Inferior parietal cortex (tissue), 1 donor: Measurements from ENCODE around the gene WFDC8.
"Not testable (repeated sequence)": the region's sequence is repeated elsewhere in the genome, so short reads cannot be mapped to it uniquely, and the experiment has no call there.

Source experiments
- DNase-seq: peaks from one replicate; pipeline ENCODE4 v3.0.0-alpha.2; 2016; ENCODE audit errors: extremely low spot score

The WFDC8 gene

GRCh38 chr20:45579184-45579583, at the start of gene WFDC8:
Gene WFDC8, minus strand, starts transcription at chr20:45579284. Its CDS starts 37 bp downstream, at chr20:45579247.
- no peak for DNase-seq

GRCh38 chr20:45626540-45626939, 47.5 kb upstream of the WFDC8 start:
- no peak for DNase-seq

GRCh38 chr20:45621593-45621992, 42.5 kb upstream of the WFDC8 start:
- DNase-seq = no peak

DNA sequence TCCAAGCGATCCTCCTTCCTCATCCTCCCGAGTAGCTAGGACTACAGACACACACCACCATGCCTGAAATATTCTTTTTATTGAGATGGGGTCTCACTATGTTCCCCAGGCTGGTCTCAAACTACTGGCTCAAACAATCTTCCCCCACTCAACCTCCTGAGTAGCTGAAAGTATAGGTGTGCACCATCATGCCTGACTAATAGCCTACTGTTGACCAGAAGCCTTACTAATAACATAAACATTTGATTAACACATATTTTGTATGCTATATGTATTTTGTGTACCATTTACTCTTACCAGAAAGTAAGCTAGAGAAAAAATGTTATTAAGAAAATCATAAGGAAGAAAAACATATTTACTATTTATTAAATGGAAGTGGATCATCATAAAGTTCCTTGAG, 38.5 kb upstream of the WFDC8 start:
- DNase-seq = no peak

GRCh38 chr20:45612314-45612713, 33.2 kb upstream of the WFDC8 start:
- DNase-seq = no peak

DNA sequence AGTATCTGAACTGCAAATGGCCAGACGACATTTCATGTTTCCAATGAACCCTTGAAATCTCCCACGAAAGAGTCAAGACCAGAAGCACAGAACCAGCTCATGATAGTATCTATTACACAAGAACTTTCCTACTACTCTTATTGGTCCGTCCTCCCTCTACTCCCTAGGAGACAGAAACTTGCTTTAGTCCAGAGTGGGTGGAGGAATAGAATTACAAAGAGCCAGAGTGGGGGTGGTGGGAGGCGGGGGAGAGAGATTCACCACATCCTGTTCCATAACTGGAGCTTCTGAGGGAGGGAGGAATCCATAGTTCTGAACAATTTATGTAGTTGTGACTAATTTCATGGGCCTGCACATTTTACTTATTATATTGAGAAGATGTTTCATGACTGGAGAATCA, 32.0 kb upstream of the WFDC8 start:
- DNase-seq = no peak

GRCh38 chr20:45607810-45608209, 28.7 kb upstream of the WFDC8 start:
- DNase-seq = no peak

- no peak for DNase-seq
Observed at GRCh38 chr20:45595235-45595634, 16.2 kb upstream of the WFDC8 start.

GRCh38 chr20:45593498-45593897, 14.4 kb upstream of the WFDC8 start:
- DNase-seq = no peak

DNA sequence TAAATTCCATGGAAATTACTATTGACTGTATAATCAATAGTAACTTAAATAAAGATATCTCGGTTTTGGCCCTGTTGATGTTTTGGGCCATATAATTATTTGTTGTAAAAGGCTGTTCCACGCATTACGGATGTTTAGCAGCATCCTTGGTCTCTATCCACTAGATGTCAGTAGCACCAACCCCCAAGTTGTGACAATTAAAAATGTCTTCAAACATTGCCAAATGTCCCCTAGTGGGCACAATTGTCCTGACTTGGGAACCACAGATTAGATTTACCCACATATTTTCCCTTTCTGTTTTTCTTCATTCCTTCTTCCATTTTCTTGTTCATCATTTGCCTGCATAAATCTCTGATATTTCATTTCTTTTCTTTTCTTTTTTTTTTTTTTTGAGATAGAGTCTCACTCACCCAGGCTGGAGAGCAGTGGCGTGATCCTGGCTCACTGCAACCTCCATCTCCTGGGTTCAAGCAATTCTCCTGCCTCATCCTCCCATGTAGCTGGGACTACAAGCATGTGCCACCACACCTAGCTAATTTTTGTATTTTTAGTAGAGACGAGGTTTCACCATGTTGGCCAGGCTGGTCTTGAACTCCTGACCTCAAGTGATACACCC, 13.6 kb upstream of the WFDC8 start:
- peak; percentile 31 for DNase-seq

- no peak for DNase-seq
Observed at GRCh38 chr20:45589725-45590124, 10.6 kb upstream of the WFDC8 start.

DNA sequence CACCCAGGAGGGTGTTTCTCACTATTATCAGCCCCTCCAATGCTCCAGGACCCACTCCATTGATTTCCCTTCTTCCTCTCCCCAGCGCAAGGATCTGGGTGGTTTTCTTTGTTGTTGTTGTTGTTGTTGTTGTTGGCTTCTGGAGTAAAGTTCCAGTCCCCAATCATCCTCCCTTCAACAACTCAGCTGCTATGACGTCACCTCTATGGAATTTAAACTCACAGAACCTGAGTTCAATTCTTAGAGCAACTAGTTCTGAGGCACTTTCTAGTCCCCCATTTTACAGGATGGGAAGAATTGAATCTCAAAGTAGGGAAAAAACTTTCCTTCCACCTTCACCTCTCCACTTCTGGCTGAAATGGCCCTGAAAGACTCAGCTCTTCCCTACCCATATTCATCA, 9.7 kb upstream of the WFDC8 start:
- DNase-seq = no peak

GRCh38 chr20:45585986-45586385, 6.9 kb upstream of the WFDC8 start:
- not testable (repeated sequence) for DNase-seq

DNA sequence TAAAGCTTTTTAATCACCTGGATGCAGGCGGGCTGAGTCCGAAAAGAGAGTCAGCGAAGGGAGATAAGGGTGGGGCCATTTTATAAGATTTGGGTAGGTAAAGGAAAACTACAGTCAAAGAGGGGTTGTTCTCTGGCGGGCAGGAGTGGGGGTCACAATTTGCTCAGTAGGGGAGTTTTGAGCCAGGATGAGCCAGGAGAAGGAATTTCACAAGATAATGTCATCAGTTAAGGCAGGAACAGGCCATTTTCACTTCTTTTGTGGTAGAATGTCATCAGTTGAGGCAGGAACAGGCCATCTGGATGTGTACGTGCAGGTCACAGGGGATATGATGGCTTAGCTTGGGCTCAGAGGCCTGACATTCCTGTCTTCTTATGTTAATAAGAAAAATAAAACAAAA, 5.2 kb upstream of the WFDC8 start:
- not testable (repeated sequence) for DNase-seq

DNA sequence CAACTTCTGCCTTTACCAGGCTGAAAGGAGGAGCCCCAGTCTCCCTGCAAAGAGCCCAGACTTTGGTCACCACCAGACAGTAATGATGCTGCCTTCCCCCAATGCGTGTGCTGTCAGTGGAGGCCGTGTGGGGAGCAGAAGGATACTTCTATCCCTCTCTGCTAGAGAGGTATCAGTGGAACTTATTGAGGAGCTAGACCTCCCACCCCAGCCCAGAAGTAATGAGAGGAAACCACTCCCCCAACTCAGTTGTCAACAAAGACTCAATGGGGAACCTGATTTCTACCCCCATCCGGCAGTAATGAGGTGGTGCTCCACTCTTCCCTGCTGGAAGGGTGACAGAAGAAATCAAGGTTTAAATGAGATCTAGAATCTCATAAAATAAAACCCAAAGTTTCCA, 4.4 kb upstream of the WFDC8 start:
- DNase-seq = no peak

DNA sequence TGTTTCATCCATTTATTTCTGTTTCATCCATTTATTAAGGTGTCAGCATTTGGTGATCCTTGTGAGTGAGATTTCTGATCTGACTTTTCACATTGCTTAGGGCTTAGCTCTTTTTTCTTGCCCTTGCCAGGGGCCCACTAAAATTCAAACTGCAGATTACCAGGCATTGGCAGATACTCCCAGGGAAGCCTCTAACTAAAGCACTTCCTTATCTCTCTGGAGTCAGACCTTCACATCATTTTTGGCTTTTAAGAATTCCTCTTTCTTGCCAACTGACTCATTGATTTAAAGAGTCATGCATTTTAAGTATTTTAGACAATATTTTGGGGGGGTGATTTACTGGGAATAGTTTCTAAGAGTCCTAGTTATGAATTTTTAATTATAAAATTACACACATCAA, 2.6 kb upstream of the WFDC8 start:
- no peak for DNase-seq

- no peak for DNase-seq
Observed at GRCh38 chr20:45578231-45578630, 853 bp downstream of the WFDC8 start.

- no peak for DNase-seq
Observed at GRCh38 chr20:45576995-45577394, 2.1 kb downstream of the WFDC8 start.

GRCh38 chr20:45575931-45576330, 3.2 kb downstream of the WFDC8 start:
- no peak for DNase-seq

DNA sequence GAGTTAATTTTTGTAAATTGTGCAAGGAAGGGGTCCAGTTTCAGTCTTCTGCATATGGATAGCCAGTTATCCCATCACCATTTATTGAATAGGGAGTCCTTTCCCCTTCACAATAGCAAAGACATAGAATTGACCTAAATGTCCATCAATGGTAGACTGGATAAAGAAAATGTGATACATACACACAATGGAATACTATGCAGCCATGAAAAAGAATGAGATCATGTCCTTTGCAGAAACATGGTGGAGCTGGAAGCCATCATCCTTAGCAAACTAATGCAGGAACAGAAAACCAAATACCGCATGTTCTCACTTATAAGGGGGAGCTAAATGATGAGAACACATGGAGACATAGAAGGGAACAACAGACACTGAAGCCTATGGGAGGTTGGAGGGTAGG, 9.4 kb downstream of the WFDC8 start:
- not testable (repeated sequence) for DNase-seq

GRCh38 chr20:45564760-45565276, 14.3 kb downstream of the WFDC8 start:
- no peak for DNase-seq

DNA sequence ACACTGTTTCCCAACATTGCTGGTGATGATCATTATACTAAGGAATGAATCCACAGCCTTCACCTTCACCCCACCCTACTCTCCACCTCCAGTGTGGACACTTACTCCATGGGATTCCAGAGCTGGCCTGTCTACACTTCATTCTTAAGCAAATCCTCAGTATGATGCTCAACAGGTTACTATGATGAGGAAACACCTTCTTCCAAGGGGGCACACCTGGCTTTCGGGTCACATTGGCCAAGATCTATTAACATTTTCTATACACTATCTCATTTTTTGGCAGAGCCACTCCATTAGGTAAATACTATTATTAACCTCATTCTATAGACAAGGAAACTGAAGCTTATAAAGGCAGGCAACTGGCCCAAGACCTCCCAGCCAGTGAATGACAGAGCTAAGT, 23.9 kb downstream of the WFDC8 start:
- no peak for DNase-seq

- no peak for DNase-seq
Observed at GRCh38 chr20:45552456-45552855, 26.6 kb downstream of the WFDC8 start.

DNA sequence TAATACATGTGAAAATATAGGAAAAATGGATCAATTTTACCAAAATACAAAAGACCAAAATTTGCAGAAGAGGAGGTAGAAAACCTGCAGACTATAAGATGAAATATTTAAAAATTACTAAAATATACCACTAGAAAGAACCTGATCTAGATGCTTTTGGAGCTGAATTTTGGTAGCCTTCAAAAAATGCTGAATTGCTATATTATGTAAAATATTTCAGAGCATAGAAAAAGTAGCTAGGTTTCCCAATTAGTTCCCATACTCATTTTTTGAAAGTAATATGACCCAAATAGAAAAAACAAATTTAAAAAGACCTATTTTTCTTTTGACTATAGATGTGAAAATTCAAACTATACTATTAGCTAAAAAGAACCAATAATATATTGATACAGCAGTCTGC, 28.3 kb downstream of the WFDC8 start:
- no peak for DNase-seq
